ENCODE results near the gene TUBB2A.

TUBB2A gene

DNA sequence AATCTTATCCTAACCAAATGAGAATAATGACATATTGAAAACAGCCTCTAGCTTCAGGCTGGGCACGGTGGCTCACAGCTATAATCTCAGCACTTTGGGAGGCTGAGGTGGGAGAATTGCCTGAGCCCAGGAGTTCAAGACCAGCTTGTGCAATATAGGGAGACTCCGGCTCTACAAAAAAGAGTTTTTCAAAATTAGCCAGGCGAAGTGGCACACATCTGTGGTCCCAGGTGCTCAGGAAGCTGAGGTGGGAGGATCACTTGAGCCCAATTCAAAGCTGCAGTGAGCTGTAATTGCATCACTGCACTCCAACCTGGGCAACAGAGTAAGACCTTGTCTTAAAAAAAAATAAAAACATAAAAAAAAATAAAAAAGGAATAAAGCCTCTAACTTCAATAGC, 4.7 kb downstream of the TUBB2A start:
- DNase-seq, result no peak

DNA sequence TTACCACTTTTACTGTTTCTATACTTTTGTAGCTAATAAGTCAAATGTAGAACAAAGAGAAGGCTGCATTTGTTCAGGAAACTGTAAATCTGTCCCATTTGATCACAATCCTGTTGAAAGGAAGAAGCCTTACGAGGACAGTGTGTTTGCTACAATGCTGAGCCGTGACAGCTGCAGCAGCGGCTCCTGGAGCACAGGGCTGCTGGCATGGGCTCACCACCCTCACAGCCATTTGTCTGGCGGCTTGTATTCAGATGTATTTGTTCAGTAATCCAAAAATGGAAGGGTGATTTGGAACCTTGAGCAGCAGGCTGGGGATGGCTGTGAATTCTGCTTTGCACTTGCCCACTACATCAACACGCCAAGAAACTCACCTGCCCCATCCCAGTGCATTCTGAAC, 5.7 kb downstream of the TUBB2A start:
- DNase-seq, result no peak

DNA sequence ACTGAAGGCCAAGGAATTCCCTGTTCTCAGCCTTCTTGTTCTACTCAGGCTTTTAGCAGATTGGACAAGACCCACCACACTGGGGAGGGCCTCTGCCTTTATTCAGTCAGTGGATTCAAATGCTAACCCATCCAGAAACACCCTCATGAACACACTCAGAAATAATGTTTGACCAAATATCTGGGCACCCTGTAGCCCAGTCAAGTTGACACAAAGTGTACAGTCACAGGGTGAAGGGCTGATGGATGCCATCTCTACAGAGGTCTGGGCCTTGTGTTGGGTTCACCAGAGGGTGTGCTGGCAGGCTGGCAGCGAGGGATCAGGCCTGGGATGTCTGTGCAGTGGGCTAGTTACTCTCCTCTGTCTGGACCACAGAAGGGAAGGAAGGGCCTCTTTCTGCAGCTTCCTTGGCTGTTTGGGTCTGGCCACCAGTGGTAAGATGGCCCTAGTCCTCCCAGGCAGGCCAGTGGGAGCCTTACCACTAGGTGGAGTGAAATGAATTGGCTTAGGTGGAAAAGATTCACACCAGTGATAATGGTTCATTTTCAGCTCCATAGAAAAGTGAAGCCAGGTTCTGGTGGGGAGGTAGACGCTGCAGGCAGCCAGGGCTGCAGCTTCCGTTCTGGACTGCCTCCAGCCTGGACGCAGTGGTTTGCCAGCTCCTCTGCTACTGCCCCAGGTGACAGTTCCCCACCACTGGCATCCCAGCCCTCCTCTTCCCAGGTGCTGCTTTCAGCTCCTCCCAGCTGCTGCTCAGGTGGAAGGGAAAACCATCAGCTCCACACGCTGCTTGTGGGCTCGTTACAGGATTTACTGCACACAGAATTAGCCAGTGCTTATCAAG, 9.2 kb downstream of the TUBB2A start:
- DNase-seq, result no peak

DNA sequence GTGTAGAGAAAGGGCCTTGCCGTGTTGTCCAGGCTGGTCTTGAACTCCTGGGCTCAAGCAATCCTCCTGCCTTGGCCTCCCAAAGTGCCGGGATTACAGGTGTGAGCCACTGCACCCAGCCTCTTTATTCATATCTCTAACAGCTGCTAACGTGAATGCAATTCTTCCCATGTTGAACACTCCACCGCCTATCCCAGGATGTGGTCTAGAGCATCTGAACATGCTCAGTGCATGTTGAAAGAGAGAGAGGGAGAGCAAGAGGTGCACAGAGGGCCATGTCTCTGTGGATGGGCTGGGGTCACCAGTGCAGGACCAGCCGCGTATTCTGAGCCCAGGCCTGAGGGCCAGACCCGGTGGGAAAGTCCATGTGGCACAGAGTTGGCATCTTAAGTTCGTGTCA, 12.8 kb downstream of the TUBB2A start:
- DNase-seq, result no peak

DNA sequence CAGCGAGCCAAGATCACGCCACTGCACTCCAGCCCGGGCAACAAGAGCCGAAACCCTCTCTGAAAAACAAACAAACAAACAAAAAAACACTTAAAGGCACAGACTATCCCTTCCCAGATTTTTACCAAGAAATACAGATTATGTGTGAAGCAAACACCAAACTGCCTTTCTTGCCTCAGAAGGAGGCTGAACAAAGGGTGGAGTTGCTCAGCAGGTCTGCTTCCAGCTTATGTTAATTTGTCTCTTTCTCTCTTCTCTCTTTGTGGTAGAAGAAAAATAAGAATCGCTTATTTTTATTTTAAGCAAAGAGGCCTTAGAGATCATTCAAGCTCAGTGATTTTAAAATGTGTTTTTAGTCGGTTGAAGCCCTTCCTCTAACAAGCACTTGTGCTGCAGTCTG, 14.2 kb downstream of the TUBB2A start:
- DNase-seq, result no peak

DNA sequence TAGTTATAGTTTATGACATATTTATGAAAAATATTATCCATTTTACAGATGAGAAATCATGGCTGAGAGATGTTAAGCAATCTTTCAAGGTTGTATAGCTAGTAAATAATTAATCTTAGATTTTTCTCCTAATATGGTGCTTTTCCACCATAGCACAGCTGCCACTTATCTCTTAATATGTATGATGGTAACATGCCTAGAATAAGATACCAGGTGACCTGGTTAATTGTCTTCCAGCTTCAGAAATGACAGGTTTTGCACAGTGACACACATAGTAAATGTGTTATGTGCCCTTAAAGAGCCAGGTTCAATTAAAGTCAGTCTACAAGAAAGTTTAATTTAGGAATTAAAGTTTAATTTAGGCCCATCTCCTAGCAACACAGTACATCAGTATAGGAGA, 14.8 kb downstream of the TUBB2A start:
- no peak for DNase-seq

DNA sequence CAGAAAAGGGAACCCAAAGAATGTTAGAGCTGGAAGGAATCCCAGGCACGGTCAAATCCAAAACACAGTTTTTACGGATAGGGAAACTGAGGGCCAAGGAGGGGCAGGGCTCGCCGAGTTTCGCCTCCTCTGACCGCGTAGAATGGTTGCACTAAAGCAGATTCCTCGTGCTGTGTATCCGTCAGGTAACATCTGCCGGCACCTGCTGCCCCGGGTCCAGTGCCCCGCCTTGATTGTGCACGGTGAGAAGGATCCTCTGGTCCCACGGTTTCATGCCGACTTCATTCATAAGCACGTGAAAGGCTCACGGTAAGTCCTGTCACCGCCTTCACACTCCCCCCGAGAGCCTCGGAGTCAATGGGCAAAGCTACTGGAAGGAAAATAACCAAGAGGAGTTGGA, 17.1 kb downstream of the TUBB2A start:
- DNase-seq, result no peak

DNA sequence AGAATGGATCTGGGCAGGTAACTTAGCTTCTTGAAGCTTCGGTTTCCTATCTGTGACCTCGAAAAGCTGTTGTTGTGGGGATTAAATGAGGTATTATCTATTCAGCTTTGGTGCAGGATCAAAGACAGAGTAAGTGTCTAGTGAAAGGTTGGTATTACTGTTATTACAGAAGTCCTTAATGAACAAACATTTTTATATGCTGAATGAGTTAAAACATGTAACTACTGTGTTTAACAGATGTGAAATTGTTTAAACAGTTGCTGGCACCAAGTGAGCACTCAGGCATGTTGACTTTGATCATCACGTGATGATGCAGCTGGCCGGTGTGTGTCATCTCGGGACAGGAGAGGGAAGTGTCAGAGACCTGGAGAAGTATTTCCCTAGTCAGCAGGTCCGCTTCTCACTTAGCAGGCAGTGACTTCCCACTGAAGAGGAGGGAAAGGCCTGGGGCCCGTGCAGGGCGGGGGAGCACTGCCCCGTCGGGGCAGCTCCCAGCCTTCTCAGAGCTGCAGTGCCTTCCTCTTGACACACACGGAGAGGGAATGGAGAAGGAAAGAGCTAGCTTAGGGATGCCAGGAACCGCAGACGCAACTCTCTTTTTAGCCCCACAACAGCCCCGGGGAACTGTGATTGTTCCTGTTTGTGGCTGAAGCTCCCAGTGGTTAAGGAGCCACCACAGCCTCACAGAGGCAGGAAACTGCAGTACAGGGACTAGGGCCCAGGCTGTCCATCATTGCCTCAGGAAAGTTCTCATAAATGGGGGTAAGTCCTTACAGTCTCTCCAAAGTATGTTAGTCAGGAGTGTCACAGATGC, 18.0 kb downstream of the TUBB2A start:
- peak; percentile 77 for DNase-seq

- peak; percentile 49 for DNase-seq
Measured at GRCh38 chr6:3138341-3138740, 19.0 kb downstream of the TUBB2A start.

DNA sequence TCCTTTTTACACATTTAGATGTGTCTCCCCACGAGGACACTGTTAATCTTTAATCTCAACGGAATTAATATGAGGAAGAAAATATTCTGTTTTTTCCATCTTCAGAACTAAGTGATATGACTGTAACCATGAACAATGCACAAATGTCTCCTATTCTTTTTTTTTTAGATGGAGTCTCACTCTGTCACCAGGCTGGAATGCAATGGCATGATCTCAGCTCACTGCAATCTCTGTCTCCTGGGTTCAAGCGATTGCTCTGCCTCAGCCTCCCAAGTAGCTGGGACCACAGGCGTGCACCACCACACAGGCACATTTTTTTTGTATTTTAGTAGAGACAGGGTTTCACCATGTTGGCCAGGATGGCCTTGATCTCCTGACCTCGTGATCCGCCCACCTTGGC, 19.5 kb downstream of the TUBB2A start:
- DNase-seq, result peak; percentile 44

- DNase-seq, result peak; percentile 50
Measured at GRCh38 chr6:3137057-3137777, 20.1 kb downstream of the TUBB2A start.

DNA sequence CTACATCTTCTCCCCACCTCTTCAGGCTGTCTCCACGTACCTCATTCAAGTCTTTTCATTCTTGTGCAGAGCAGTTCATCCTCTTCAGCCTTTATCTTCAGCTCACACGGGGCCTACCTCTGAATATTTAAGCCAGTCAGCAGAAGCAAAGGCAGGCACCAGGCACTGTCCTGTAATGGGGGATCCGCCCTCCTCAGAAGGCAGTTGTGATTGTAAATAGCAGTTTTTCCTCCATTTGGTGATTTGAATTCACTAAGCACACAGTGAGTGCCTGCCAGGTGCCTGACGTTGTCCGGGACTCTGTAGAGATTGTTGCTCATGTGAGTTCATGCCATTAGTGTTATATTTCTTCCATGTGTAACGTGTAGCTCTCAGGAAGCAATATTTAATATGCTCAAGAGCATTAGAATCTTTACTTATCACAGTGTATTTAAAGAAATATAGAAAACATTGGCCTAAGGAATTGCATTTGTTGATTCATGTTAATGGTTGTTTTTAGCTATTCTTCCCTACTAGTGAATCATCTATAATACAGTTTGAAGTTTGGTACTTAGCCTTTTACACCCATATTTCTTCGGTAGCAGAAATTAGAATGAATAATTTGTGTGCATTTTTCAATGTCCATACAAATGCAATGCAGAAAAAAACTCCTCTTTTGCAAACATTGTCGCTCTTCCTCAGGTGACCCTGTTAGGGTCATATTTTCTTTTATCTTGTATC, 20.9 kb downstream of the TUBB2A start:
- no peak for DNase-seq

DNA sequence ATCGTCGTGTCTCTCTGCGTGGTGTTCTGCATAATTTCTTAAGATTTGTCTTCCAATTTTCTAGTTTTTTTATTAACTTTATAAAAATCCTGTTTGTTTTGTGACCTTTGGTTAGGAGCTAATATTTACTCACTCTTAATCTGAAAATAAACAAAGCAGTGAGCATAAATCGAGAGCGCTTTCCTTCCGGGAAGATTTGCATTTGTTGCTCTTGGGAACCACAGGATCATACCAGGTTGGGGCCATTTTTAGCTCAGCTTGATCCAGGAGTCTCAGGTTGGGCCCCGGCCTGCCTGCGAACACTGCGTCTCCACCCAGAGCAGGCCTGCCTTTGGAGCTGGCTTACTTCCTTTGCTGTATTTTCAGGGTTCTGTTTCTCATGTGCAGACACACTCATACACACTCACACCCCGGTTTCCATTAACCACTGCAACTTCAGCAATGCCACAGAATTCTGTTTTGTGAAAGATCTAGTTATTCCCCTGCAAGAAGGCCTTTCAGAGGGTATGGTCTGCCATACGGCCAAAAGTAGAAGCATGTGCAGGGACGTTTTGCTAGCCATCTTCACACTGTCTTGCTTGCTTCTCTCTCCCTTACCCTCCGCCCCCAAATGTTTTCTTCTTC, 21.6 kb downstream of the TUBB2A start:
- DNase-seq, result no peak

DNA sequence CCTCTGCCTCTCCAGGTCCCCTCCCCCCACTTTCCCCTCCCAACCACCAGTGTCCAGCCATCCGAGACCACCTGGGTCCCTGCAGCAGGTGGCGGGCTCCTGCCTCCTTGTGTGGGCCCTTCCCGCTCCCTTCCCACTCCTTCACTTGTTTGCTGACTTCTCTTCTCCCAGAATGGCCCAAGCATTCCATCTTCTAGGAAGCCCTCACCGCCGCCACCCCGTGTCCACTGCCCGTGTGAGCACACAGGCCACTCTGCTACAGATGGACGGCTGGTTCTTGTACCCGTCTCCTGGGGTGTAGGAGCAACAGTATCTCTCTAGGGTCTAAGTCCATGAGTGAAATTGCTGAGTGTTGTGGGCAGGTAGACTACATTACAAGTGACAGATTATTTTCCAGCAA, 23.8 kb downstream of the TUBB2A start:
- DNase-seq, result no peak

- DNase-seq, result no peak
Measured at GRCh38 chr6:3131695-3132094, 25.6 kb downstream of the TUBB2A start.

GRCh38 chr6:3128356-3129108, 28.8 kb downstream of the TUBB2A start:
- no peak for DNase-seq

GRCh38 chr6:3125815-3126214, 31.5 kb downstream of the TUBB2A start:
- DNase-seq, result no peak

GRCh38 chr6:3124667-3125066, 32.7 kb downstream of the TUBB2A start:
- DNase-seq, result no peak

DNA sequence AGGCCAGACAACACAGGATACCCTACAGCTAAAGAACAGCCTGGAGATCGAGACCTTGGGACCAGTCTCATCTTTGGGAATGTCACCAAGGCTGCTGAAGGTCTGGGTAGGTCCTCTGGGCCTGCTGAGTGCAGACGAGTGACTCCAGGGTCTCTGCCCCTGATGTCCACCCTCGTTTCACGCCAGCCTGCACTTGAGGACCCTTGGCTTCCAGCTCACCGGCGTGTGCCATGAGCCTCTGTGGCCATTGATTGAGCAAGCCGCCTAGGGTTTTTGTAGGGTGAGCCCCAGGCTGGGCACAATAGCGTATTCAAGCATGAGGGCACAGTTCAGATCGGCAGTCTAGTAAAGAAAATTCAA, 34.5 kb downstream of the TUBB2A start:
- DNase-seq, result no peak

DNA sequence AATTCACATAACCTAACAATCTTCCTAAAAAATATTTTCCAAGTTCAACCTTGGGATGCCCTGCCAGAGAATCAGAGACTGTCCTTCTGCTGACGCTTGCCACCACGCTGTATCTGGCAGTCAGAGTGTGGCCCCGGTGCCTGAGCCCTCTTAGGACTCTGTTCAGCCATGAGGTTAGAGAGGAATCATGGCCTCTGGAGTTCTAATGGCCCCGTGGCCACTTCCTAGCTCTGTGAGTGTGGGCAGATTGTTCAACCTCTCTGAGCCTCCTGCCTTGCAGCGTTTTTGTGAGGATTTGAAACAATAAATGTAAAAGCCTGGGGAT, 36.6 kb downstream of the TUBB2A start:
- no peak for DNase-seq

- DNase-seq, result peak; percentile 20
Measured at GRCh38 chr6:3119040-3119723, 38.2 kb downstream of the TUBB2A start.

Measured in fibroblast of skin of right biceps (primary cell).